Tibial nerve (tissue), 4 donors: ENCODE data around the gene ARID3A. TPM values are rescaled to one million over a fixed set of nuclear protein-coding genes. Genes with fewer than 3 reads are reported as not detected.

Experiments used
- DNase-seq, 2 donors: peaks; one replicate each; pipeline ENCODE4 v3.0.0-alpha.2; 2019; ENCODE audit warnings: low spot score in 2 of 2
- H3K27ac ChIP-seq, 4 donors: fragments of 200-600 bp; sonication (generic) in 3 of 4; one replicate each; pipeline ENCODE4 v1.5.1; 2017 to 2019; ENCODE audit warnings: mild to moderate bottlenecking in 1 of 4
- H3K27me3 ChIP-seq, 2 donors: fragments of 200-600 bp; sonication (generic) in 1 of 2; one replicate each; pipeline versions ENCODE4 v1.5.1 to v1.6.0; 2017 to 2019
- H3K36me3 ChIP-seq, 3 donors: fragments of 200-600 bp; sonication (generic); one replicate each; pipeline ENCODE4 v1.5.1; 2018 to 2019
- H3K4me1 ChIP-seq, 4 donors: fragments of 200-600 bp; sonication (generic) in 3 of 4; one replicate each; pipeline ENCODE4 v1.5.1; 2017 to 2019
- H3K4me3 ChIP-seq, 4 donors: fragments of 200-600 bp; sonication (generic) in 3 of 4; one replicate each; pipeline ENCODE4 v1.5.1; 2017 to 2019; ENCODE audit warnings: mild to moderate bottlenecking in 1 of 4, moderate library complexity in 1 of 4
- H3K9me3 ChIP-seq, 4 donors: fragments of 200-600 bp; sonication (generic) in 3 of 4; one replicate each; pipeline ENCODE4 v1.5.1; 2017 to 2019
- CTCF ChIP-seq, 5 experiments: fragments of 200-600 bp in 3 of 5; fragments of 450-650 bp in 2 of 5; sonication (generic) in 3 of 5; IDR thresholded peaks; one replicate each; pipeline ENCODE4 v1.5.1; 2016 to 2019; ENCODE audit warnings: antibody characterized with exemption in 5 of 5, mild to moderate bottlenecking in 3 of 5, moderate library complexity in 2 of 5
- EP300 ChIP-seq, 2 donors: sonication (generic); formaldehyde crosslinking; IDR thresholded peaks; one replicate each; pipeline ENCODE4 v1.6.1; 2017; ENCODE audit warnings: antibody characterized with exemption in 2 of 2, mild to moderate bottlenecking in 1 of 2
- POLR2A ChIP-seq, 2 donors: fragments of 450-650 bp; IDR thresholded peaks; one replicate each; pipeline ENCODE4 v1.6.1; 2017; ENCODE audit warnings: antibody characterized with exemption in 2 of 2, mild to moderate bottlenecking in 2 of 2, moderate library complexity in 2 of 2
- WGBS, 2 donors: methylation state at CpG; one replicate each; pipeline ENCODE4 v1.1.5; 2018; 5-methylcytosine and 5-hydroxymethylcytosine counted together
- total RNA-seq, 4 donors: library from RNA; depleted of rRNA; stranded (reverse); fragments of >200 nt; gene quantifications; one replicate each; pipeline ENCODE4 v1.1.0, GENCODE V29; 2016

Gene ARID3A
- total RNA-seq, 4 donors from 2014 or later, result 8.1 to 15.3 (median 12.5) TPM

GRCh38 chr19:907183-907853 lies 18.5 kb upstream of the ARID3A start:
- Histone ChIP-seq H3K27ac (peak overlapping the region in 1 of 4 donors; percentile 40), H3K36me3 (peaks cover 0 to 8% (median 0%) of the 10 kb centered on the region in 3 donors), H3K4me1 (peaks cover 0 to 26% (median 10%) of the 10 kb centered on the region in 4 donors), H3K9me3 (no peaks in the 10 kb centered on the region), H3K27me3 (no peaks in the 10 kb centered on the region), H3K4me3 (no peak overlapping the region)
- 87 to 88% methylated on average over 9 to 10 of the region's 14 CpGs for WGBS, 2 donors
- TF ChIP-seq POLR2A (IDR thresholded peaks at IDR 0.05), result no peak
- no peak for TF ChIP-seq EP300 (IDR thresholded peaks at IDR 0.05)
- no peak for DNase-seq

- no peaks in the 10 kb centered on the region for H3K36me3 ChIP-seq
- H3K4me1 ChIP-seq, result peaks cover 0 to 31% (median 14%) of the 10 kb centered on the region in 4 donors
- peaks cover 0 to under 1% of the 10 kb centered on the region in 2 donors for H3K27me3 ChIP-seq
- TF ChIP-seq POLR2A (IDR thresholded peaks at IDR 0.05) (no peak), EP300 (IDR thresholded peaks at IDR 0.05) (no peak), CTCF (IDR thresholded peaks at IDR 0.05) (no peak)
- H3K27ac ChIP-seq, result peak overlapping the region in 1 of 4 donors; percentile 29
- 82 to 85% methylated on average over 48 to 50 of the region's 54 CpGs for WGBS, 2 donors
- DNase-seq, result no peak
- H3K4me3 ChIP-seq, result peak overlapping the region in 1 of 4 donors; percentile 87
- no peaks in the 10 kb centered on the region for H3K9me3 ChIP-seq
These were observed 14.4 kb upstream of the ARID3A start for GRCh38 chr19:911197-912033.

- WGBS, 2 donors, result 1 to 4% methylated on average over 23 to 45 of the region's 69 CpGs
- Histone ChIP-seq H3K27me3 (peaks cover 0 to 10% of the 10 kb centered on the region in 2 donors), H3K4me3 (peak overlapping the region; percentile 66 to 89 (median 78)), H3K27ac (peak overlapping the region; percentile 80 to 97 (median 92)), H3K36me3 (no peaks in the 10 kb centered on the region), H3K4me1 (peaks cover 0 to 40% (median 21%) of the 10 kb centered on the region in 4 donors), H3K9me3 (no peaks in the 10 kb centered on the region)
- DNase-seq, result no peak
- TF ChIP-seq EP300 (IDR thresholded peaks at IDR 0.05), result no peak
- no peak for TF ChIP-seq POLR2A (IDR thresholded peaks at IDR 0.05)
- no peak for TF ChIP-seq CTCF (IDR thresholded peaks at IDR 0.05)
These were observed 13.4 kb upstream of the ARID3A start for GRCh38 chr19:912181-913079.

- H3K27ac ChIP-seq, result peak within 1 kb of the TSS; percentile 89 to 97 (median 94)
- peaks cover 0 to 18% of the 10 kb centered on the region in 2 donors for H3K27me3 ChIP-seq
- peaks cover 0 to 48% (median 26%) of the 10 kb centered on the region in 4 donors for H3K4me1 ChIP-seq
- TF ChIP-seq POLR2A (IDR thresholded peaks at IDR 0.05) (peak in 1 of 2 donors; percentile 66), CTCF (IDR thresholded peaks at IDR 0.05) (peak in 1 of 5 experiments; percentile 15), EP300 (IDR thresholded peaks at IDR 0.05) (peak in 1 of 2 donors; percentile 48)
- no peaks in the 10 kb centered on the region for H3K9me3 ChIP-seq
- DNase-seq, result peak; percentile 67 to 68
- 1 to 2% methylated on average over 35 to 45 of the region's 76 CpGs for WGBS, 2 donors
- peak within 1 kb of the TSS; percentile 73 to 100 (median 88) for H3K4me3 ChIP-seq
- H3K36me3 ChIP-seq, result no peaks in the 10 kb centered on the region
These were observed 12.6 kb upstream of the ARID3A start, which contains the start of gene R3HDM4 for GRCh38 chr19:913080-913748. TSS of gene R3HDM4 (minus strand) at chr19:913219. CDS start at chr19:913157, 62 bp downstream.
